Gastrocnemius medialis (tissue), 4 donors: ENCODE measurements around the gene ERRFI1. TPM values are rescaled to one million over a fixed set of nuclear protein-coding genes. Genes with fewer than 3 reads are reported as not detected.

ENCODE experiments used
- ATAC-seq, 2 donors: fragments of 150-250 bp; one replicate each; pipeline ENCODE4 v1.9.1; 2016
- DNase-seq, 2 donors: peaks; one replicate each; pipeline ENCODE4 v3.0.0-alpha.2; 2019
- H3K27ac ChIP-seq, 4 donors: fragments of 200-600 bp; sonication (generic); 1 replicate in 1 of 4; 2 replicates in 3 of 4; pipeline ENCODE4 v1.5.1; 2016 to 2018; ENCODE audit warnings: mild to moderate bottlenecking in 2 of 4, moderate library complexity in 1 of 4
- H3K27me3 ChIP-seq, 3 donors: fragments of 200-600 bp; sonication (generic) in 2 of 3; 1 replicate in 1 of 3; 2 replicates in 2 of 3; pipeline versions ENCODE4 v1.5.1 to v1.6.0; 2016 to 2019; ENCODE audit warnings: mild to moderate bottlenecking in 1 of 3, moderate library complexity in 1 of 3
- H3K36me3 ChIP-seq, 2 donors: fragments of 200-600 bp; sonication (generic) in 1 of 2; one replicate each; pipeline ENCODE4 v1.5.1; 2017 to 2018
- H3K4me1 ChIP-seq, 2 donors: fragments of 200-600 bp; sonication (generic) in 1 of 2; one replicate each; pipeline ENCODE4 v1.5.1; 2016 to 2017; ENCODE audit warnings: mild to moderate bottlenecking in 2 of 2
- H3K4me3 ChIP-seq, 4 donors: fragments of 200-600 bp; sonication (generic) in 3 of 4; 1 replicate in 1 of 4; 2 replicates in 3 of 4; pipeline ENCODE4 v1.5.1; 2016 to 2019; ENCODE audit warnings: mild to moderate bottlenecking in 2 of 4
- H3K9me3 ChIP-seq, 3 donors: fragments of 200-600 bp; sonication (generic) in 2 of 3; 1 replicate in 1 of 3; 2 replicates in 2 of 3; pipeline ENCODE4 v1.5.1; 2016 to 2019
- CTCF ChIP-seq, 5 experiments: fragments of 450-650 bp in 3 of 5; fragments of 200-600 bp in 2 of 5; sonication (generic) in 2 of 5; IDR thresholded peaks in 4 of 5; conservative IDR thresholded peaks in 1 of 5; 1 replicate in 4 of 5; 2 replicates in 1 of 5; pipeline ENCODE4 v1.5.1; 2016 to 2019; ENCODE audit warnings: antibody characterized with exemption in 5 of 5, mild to moderate bottlenecking in 3 of 5, moderate library complexity in 3 of 5
- POLR2A ChIP-seq, 2 donors: fragments of 450-650 bp; IDR thresholded peaks; one replicate each; pipeline ENCODE4 v1.6.1; 2017; ENCODE audit warnings: antibody characterized with exemption in 2 of 2, mild to moderate bottlenecking in 2 of 2, moderate library complexity in 2 of 2
- in situ Hi-C, 4 donors: fragments of 200-750 bp; cut with MboI; loops; one replicate each; pipeline versions ENCODE4 v1.15.0 to v1.8.0; 2017; ENCODE audit warnings: low sequenced_read_pairs in 4 of 4
- intact Hi-C: fragments of 100-400 bp; cut with DNase I; formaldehyde crosslinking; loops from one replicate; pipeline ENCODE4 v1.15.1; 2023; ENCODE audit warnings: low total_unique reads
- total RNA-seq, 4 donors: library from RNA; depleted of rRNA; stranded (reverse); fragments of >200 nt; gene quantifications; one replicate each; pipeline versions ENCODE4 v1.1.0 to v1.2.3, GENCODE V29; 2016

ERRFI1 gene
- total RNA-seq, 4 donors from 2014 or later = 184 to 644 (median 448) TPM

GRCh38 chr1:8065369-8065768 is 39.3 kb upstream of the ERRFI1 start:
- intact Hi-C loops (no loop called here), in situ Hi-C loops (no loop called here)
- no peak for ATAC-seq

GRCh38 chr1:8063298-8064036 is 37.4 kb upstream of the ERRFI1 start:
- ATAC-seq (no peak), DNase-seq (no peak)

More at GRCh38 chr1:8065369-8065768, 39.3 kb upstream of the ERRFI1 start:
- Histone ChIP-seq H3K27me3 (no peaks in the 10 kb centered on the region), H3K4me1 (no peaks in the 10 kb centered on the region), H3K27ac (no peak overlapping the region), H3K4me3 (no peak overlapping the region), H3K36me3 (no peaks in the 10 kb centered on the region), H3K9me3 (no peaks in the 10 kb centered on the region)
- DNase-seq = no peak
- TF ChIP-seq CTCF (IDR thresholded peaks at IDR 0.05 in 4 of 5, conservative IDR thresholded peaks at IDR 0.05 in 1 of 5) = no peak
- no peak for TF ChIP-seq POLR2A (IDR thresholded peaks at IDR 0.05)

GRCh38 chr1:8062861-8063260 is 36.8 kb upstream of the ERRFI1 start:
- intact Hi-C loops = no loop called here
- Histone ChIP-seq H3K36me3 (no peaks in the 10 kb centered on the region), H3K9me3 (no peaks in the 10 kb centered on the region), H3K4me3 (no peak overlapping the region), H3K4me1 (no peaks in the 10 kb centered on the region), H3K27ac (no peak overlapping the region), H3K27me3 (no peaks in the 10 kb centered on the region)
- in situ Hi-C loops = no loop called here
- ATAC-seq (no peak), DNase-seq (no peak)
- no peak for TF ChIP-seq POLR2A (IDR thresholded peaks at IDR 0.05)
- no peak for TF ChIP-seq CTCF (IDR thresholded peaks at IDR 0.05 in 4 of 5, conservative IDR thresholded peaks at IDR 0.05 in 1 of 5)

More at GRCh38 chr1:8063298-8064036, 37.4 kb upstream of the ERRFI1 start:
- Histone ChIP-seq H3K9me3 (no peaks in the 10 kb centered on the region), H3K36me3 (no peaks in the 10 kb centered on the region), H3K27ac (no peak overlapping the region), H3K27me3 (no peaks in the 10 kb centered on the region), H3K4me1 (no peaks in the 10 kb centered on the region), H3K4me3 (no peak overlapping the region)
- TF ChIP-seq POLR2A (IDR thresholded peaks at IDR 0.05) (no peak), CTCF (IDR thresholded peaks at IDR 0.05 in 4 of 5, conservative IDR thresholded peaks at IDR 0.05 in 1 of 5) (no peak)
- in situ Hi-C loops (no loop called here), intact Hi-C loops (no loop called here)

- no peak overlapping the region for H3K27ac ChIP-seq
- no peak for ATAC-seq
Observed at GRCh38 chr1:8061673-8062386, 35.7 kb upstream of the ERRFI1 start.

More at GRCh38 chr1:8061673-8062386, 35.7 kb upstream of the ERRFI1 start:
- H3K4me1 ChIP-seq = no peaks in the 10 kb centered on the region
- no peak overlapping the region for H3K4me3 ChIP-seq
- in situ Hi-C loops = no loop called here
- TF ChIP-seq POLR2A (IDR thresholded peaks at IDR 0.05) = no peak
- no peak for TF ChIP-seq CTCF (IDR thresholded peaks at IDR 0.05 in 4 of 5, conservative IDR thresholded peaks at IDR 0.05 in 1 of 5)
- H3K27me3 ChIP-seq = no peaks in the 10 kb centered on the region
- H3K36me3 ChIP-seq = no peaks in the 10 kb centered on the region
- no peaks in the 10 kb centered on the region for H3K9me3 ChIP-seq
- DNase-seq = no peak
- intact Hi-C loops = no loop called here
